KMS-11 (cell line): ENCODE data around the gene ZDHHC21.

ENCODE experiments used
- H2AFZ ChIP-seq: fragments of 200-600 bp; sonication (generic); 2 replicates; pipeline ENCODE4 v1.6.1; 2016; ENCODE audit warnings: antibody characterized with exemption, mixed run types, low read depth
- H3K27ac ChIP-seq: fragments of 200-600 bp; sonication (generic); 2 replicates; pipeline ENCODE4 v1.6.1; 2016; ENCODE audit warnings: mild to moderate bottlenecking, mixed run types
- H3K27me3 ChIP-seq: fragments of 200-600 bp; sonication (generic); 2 replicates; pipeline ENCODE4 v1.6.1; 2017; ENCODE audit warnings: mild to moderate bottlenecking, low read depth, mixed run types, moderate library complexity; ENCODE audit not compliant: insufficient read depth
- H3K36me3 ChIP-seq: fragments of 200-600 bp; sonication (generic); 2 replicates; pipeline ENCODE4 v1.6.1; 2017; ENCODE audit warnings: mild to moderate bottlenecking, mixed run types; ENCODE audit not compliant: insufficient read depth
- H3K4me1 ChIP-seq: fragments of 200-600 bp; sonication (generic); 2 replicates; pipeline ENCODE4 v1.6.1; 2016; ENCODE audit warnings: mild to moderate bottlenecking, low read depth, mixed run types; ENCODE audit not compliant: poor library complexity, severe bottlenecking
- H3K4me2 ChIP-seq: fragments of 200-600 bp; sonication (generic); 2 replicates; pipeline ENCODE4 v1.7.0; 2016; ENCODE audit warnings: mild to moderate bottlenecking, mixed run types
- H3K4me3 ChIP-seq: fragments of 200-600 bp; sonication (generic); IDR thresholded peaks from 2 replicates; pipeline ENCODE4 v1.6.1; 2017; ENCODE audit warnings: low read depth, low read length, mixed read lengths; ENCODE audit not compliant: insufficient read depth
- H3K79me2 ChIP-seq: fragments of 200-600 bp; sonication (generic); 2 replicates; pipeline ENCODE4 v1.6.1; 2016; ENCODE audit warnings: low read depth, mixed run types; ENCODE audit not compliant: insufficient read depth
- H3K9ac ChIP-seq: fragments of 200-600 bp; sonication (generic); 2 replicates; pipeline ENCODE4 v1.6.1; 2016; ENCODE audit warnings: mild to moderate bottlenecking, mixed run types
- H4K20me1 ChIP-seq: fragments of 200-600 bp; sonication (generic); 2 replicates; pipeline ENCODE4 v1.6.1; 2016; ENCODE audit warnings: mild to moderate bottlenecking, mixed run types; ENCODE audit not compliant: insufficient read depth
- CTCF ChIP-seq: fragments of 200-600 bp; sonication (generic); conservative IDR thresholded peaks from 2 replicates; pipeline ENCODE4 v1.6.1; 2017; ENCODE audit warnings: low read depth, mild to moderate bottlenecking, antibody characterized with exemption, low read length, moderate library complexity, mixed read lengths

Gene ZDHHC21

GRCh38 chr9:14608540-14608939 is 84.7 kb downstream of the ZDHHC21 start:
- Histone ChIP-seq H3K36me3 (no peaks in the 10 kb centered on the region), H3K4me1 (no peaks in the 10 kb centered on the region), H3K9ac (no peak overlapping the region), H3K27ac (no peak overlapping the region), H2AFZ (no peak overlapping the region), H3K79me2 (no peaks in the 10 kb centered on the region), H4K20me1 (no peaks in the 10 kb centered on the region), H3K4me2 (no peak overlapping the region), H3K27me3 (no peaks in the 10 kb centered on the region), H3K4me3 (no peak overlapping the region)
- TF ChIP-seq CTCF, result no peak

GRCh38 chr9:14597171-14597799 is 95.9 kb downstream of the ZDHHC21 start:
- H3K4me2 ChIP-seq, result no peak overlapping the region
- TF ChIP-seq CTCF, result no peak
- no peaks in the 10 kb centered on the region for H4K20me1 ChIP-seq
- no peak overlapping the region for H3K4me3 ChIP-seq
- H3K36me3 ChIP-seq, result no peaks in the 10 kb centered on the region
- H3K79me2 ChIP-seq, result no peaks in the 10 kb centered on the region
- H3K27ac ChIP-seq, result no peak overlapping the region
- H3K4me1 ChIP-seq, result no peaks in the 10 kb centered on the region
- no peak overlapping the region for H3K9ac ChIP-seq
- H3K27me3 ChIP-seq, result no peaks in the 10 kb centered on the region
- H2AFZ ChIP-seq, result no peak overlapping the region

- no peaks in the 10 kb centered on the region for H3K79me2 ChIP-seq
- H3K27me3 ChIP-seq, result no peaks in the 10 kb centered on the region
- H3K9ac ChIP-seq, result no peak overlapping the region
- no peak overlapping the region for H3K27ac ChIP-seq
- no peak overlapping the region for H3K4me3 ChIP-seq
- H2AFZ ChIP-seq, result no peak overlapping the region
- no peaks in the 10 kb centered on the region for H3K36me3 ChIP-seq
- no peaks in the 10 kb centered on the region for H3K4me1 ChIP-seq
- TF ChIP-seq CTCF, result no peak
- no peak overlapping the region for H3K4me2 ChIP-seq
- H4K20me1 ChIP-seq, result no peaks in the 10 kb centered on the region
Observed at GRCh38 chr9:14593406-14593805, 99.8 kb downstream of the ZDHHC21 start.

GRCh38 chr9:14591411-14591810 is 101.8 kb downstream of the ZDHHC21 start:
- no peak overlapping the region for H3K9ac ChIP-seq
- no peaks in the 10 kb centered on the region for H3K36me3 ChIP-seq
- H3K4me3 ChIP-seq, result no peak overlapping the region
- no peak overlapping the region for H3K27ac ChIP-seq
- H3K4me2 ChIP-seq, result no peak overlapping the region
- peaks cover 2% of the 10 kb centered on the region for H3K4me1 ChIP-seq
- no peaks in the 10 kb centered on the region for H4K20me1 ChIP-seq
- TF ChIP-seq CTCF, result no peak
- H3K79me2 ChIP-seq, result no peaks in the 10 kb centered on the region
- H2AFZ ChIP-seq, result no peak overlapping the region
- H3K27me3 ChIP-seq, result peaks cover 14% of the 10 kb centered on the region; the same call in 1 of the 2 replicates
